Astrocyte (in vitro differentiated cells and primary cell): ENCODE data around the gene MC4R.

Source experiments
- CTCF ChIP-seq: IDR thresholded peaks from 2 replicates; pipeline ENCODE4 v1.5.1; 2011; ENCODE audit warnings: low read depth, mild to moderate bottlenecking, inconsistent platforms, low read length, moderate library complexity; ENCODE audit not compliant: insufficient read depth
- EZH2 ChIP-seq: IDR thresholded peaks from 2 replicates; pipeline ENCODE4 v1.6.1; 2012; ENCODE audit warnings: mild to moderate bottlenecking, low read length, inconsistent platforms; ENCODE audit not compliant: insufficient read depth

- TF ChIP-seq CTCF (no peak), EZH2 (no peak)
Measured at GRCh38 chr18:60350941-60351340, 21.6 kb downstream of the MC4R start.
